OCI-LY1 (cell line): ENCODE data around the gene DXO.

ENCODE experiments used
- H2AFZ ChIP-seq: fragments of 200-600 bp; sonication (generic), shearing (Covaris generic); 2 replicates; pipeline ENCODE4 v1.6.0; 2014; ENCODE audit warnings: antibody characterized with exemption, mild to moderate bottlenecking, low read length
- H3F3A ChIP-seq: fragments of 200-600 bp; sonication (generic), shearing (Covaris generic); 2 replicates; pipeline ENCODE4 v1.6.0; 2014; ENCODE audit warnings: mild to moderate bottlenecking, antibody characterized with exemption, low read length, moderate library complexity; ENCODE audit not compliant: insufficient read depth
- H3K27ac ChIP-seq: fragments of 200-600 bp; sonication (generic); 2 replicates; pipeline ENCODE4 v1.5.1; 2014; ENCODE audit warnings: low read length, mixed run types, mild to moderate bottlenecking, low read depth; ENCODE audit not compliant: poor library complexity, severe bottlenecking
- H3K27me3 ChIP-seq: fragments of 200-600 bp; sonication (generic); 2 replicates; pipeline ENCODE4 v1.6.0; 2014; ENCODE audit warnings: antibody characterized with exemption, mild to moderate bottlenecking, low read length, moderate library complexity; ENCODE audit not compliant: insufficient read depth
- H3K36me3 ChIP-seq: fragments of 200-600 bp; sonication (generic); 2 replicates; pipeline ENCODE4 v1.6.1; 2014; ENCODE audit warnings: mild to moderate bottlenecking, antibody characterized with exemption, low read length, moderate library complexity, mixed read lengths; ENCODE audit not compliant: insufficient read depth
- H3K4me1 ChIP-seq: fragments of 200-600 bp; sonication (generic); 2 replicates; pipeline ENCODE4 v1.5.1; 2014; ENCODE audit warnings: mild to moderate bottlenecking, low read length, moderate library complexity; ENCODE audit not compliant: insufficient read depth, severe bottlenecking
- H3K4me2 ChIP-seq: fragments of 200-600 bp; sonication (generic), shearing (Covaris generic); 2 replicates; pipeline ENCODE4 v1.6.1; 2014; ENCODE audit warnings: low read length
- H3K4me3 ChIP-seq: fragments of 200-600 bp; sonication (generic); 2 replicates; pipeline ENCODE4 v1.5.1; 2014; ENCODE audit warnings: low read length, low read depth, mild to moderate bottlenecking, mixed read lengths; ENCODE audit not compliant: poor library complexity, severe bottlenecking
- H3K79me2 ChIP-seq: fragments of 200-600 bp; shearing (Covaris generic); 2 replicates; pipeline ENCODE4 v1.6.1; 2016; ENCODE audit warnings: mixed run types, low read length, mixed read lengths; ENCODE audit not compliant: insufficient read depth
- H3K9ac ChIP-seq: fragments of 200-600 bp; sonication (generic), shearing (Covaris generic); 2 replicates; pipeline ENCODE4 v1.6.1; 2014; ENCODE audit warnings: mild to moderate bottlenecking, low read length, mixed read lengths
- H3K9me2 ChIP-seq: fragments of 200-600 bp; sonication (generic), shearing (Covaris generic); 2 replicates; pipeline ENCODE4 v1.6.1; 2014; ENCODE audit warnings: low read depth, mild to moderate bottlenecking, low read length, mixed read lengths
- H3K9me3 ChIP-seq: fragments of 200-600 bp; shearing (Covaris generic); 2 replicates; pipeline ENCODE4 v1.6.1; 2014; ENCODE audit warnings: low read length, mixed read lengths
- H4K20me1 ChIP-seq: fragments of 200-600 bp; sonication (generic), shearing (Covaris generic); 2 replicates; pipeline ENCODE4 v1.6.0; 2016; ENCODE audit warnings: mild to moderate bottlenecking, low read length; ENCODE audit not compliant: insufficient read depth
- CTCF ChIP-seq: fragments of 200-600 bp; sonication (generic), shearing (Covaris generic); IDR thresholded peaks from 2 replicates; pipeline ENCODE4 v1.5.1; 2017; ENCODE audit warnings: mild to moderate bottlenecking, antibody characterized with exemption, low read length, moderate library complexity, mixed read lengths
- EZH2 ChIP-seq: fragments of 200-600 bp; sonication (generic), shearing (Covaris generic); IDR thresholded peaks from 2 replicates; pipeline ENCODE4 v1.8.0; 2017; ENCODE audit warnings: borderline replicate concordance, mixed run types, mild to moderate bottlenecking, antibody characterized with exemption, low read length, moderate library complexity, mixed read lengths

Gene DXO

GRCh38 chr6:31956796-31957195 lies 15.1 kb downstream of the DXO start:
- H3K79me2 ChIP-seq, result peaks cover 8% of the 10 kb centered on the region; the same call in 1 of the 2 replicates
- H3K9me2 ChIP-seq, result no peaks in the 10 kb centered on the region
- no peaks in the 10 kb centered on the region for H4K20me1 ChIP-seq
- no peak overlapping the region for H3K27ac ChIP-seq
- H3K4me2 ChIP-seq, result no peak overlapping the region
- H3K27me3 ChIP-seq, result no peaks in the 10 kb centered on the region
- no peak overlapping the region for H2AFZ ChIP-seq
- H3K36me3 ChIP-seq, result peaks cover 61% of the 10 kb centered on the region
- peaks cover 24% of the 10 kb centered on the region for H3K4me1 ChIP-seq
- no peaks in the 10 kb centered on the region for H3K9me3 ChIP-seq
- TF ChIP-seq EZH2, result no peak
- no peak overlapping the region for H3K9ac ChIP-seq
- no peak overlapping the region for H3K4me3 ChIP-seq
- no peaks in the 10 kb centered on the region for H3F3A ChIP-seq

GRCh38 chr6:31954511-31954910 lies 17.4 kb downstream of the DXO start:
- H3K9me2 ChIP-seq, result no peaks in the 10 kb centered on the region
- no peak overlapping the region for H3K4me3 ChIP-seq
- H3K4me2 ChIP-seq, result no peak overlapping the region
- no peak overlapping the region for H3K9ac ChIP-seq
- H3K27me3 ChIP-seq, result no peaks in the 10 kb centered on the region
- H2AFZ ChIP-seq, result no peak overlapping the region
- no peaks in the 10 kb centered on the region for H3F3A ChIP-seq
- H3K27ac ChIP-seq, result no peak overlapping the region
- H4K20me1 ChIP-seq, result no peaks in the 10 kb centered on the region
- peaks cover 16% of the 10 kb centered on the region for H3K4me1 ChIP-seq
- H3K79me2 ChIP-seq, result peaks cover 5% of the 10 kb centered on the region; the same call in 1 of the 2 replicates
- H3K9me3 ChIP-seq, result no peaks in the 10 kb centered on the region
- peaks cover 50% of the 10 kb centered on the region for H3K36me3 ChIP-seq
- no peak for TF ChIP-seq CTCF
- TF ChIP-seq EZH2, result no peak

- no peak overlapping the region for H2AFZ ChIP-seq
- no peaks in the 10 kb centered on the region for H4K20me1 ChIP-seq
- H3K9me2 ChIP-seq, result no peaks in the 10 kb centered on the region
- no peak overlapping the region for H3K4me3 ChIP-seq
- no peaks in the 10 kb centered on the region for H3K79me2 ChIP-seq
- H3K4me2 ChIP-seq, result no peak overlapping the region
- H3K27me3 ChIP-seq, result no peaks in the 10 kb centered on the region
- H3F3A ChIP-seq, result no peaks in the 10 kb centered on the region
- no peak overlapping the region for H3K9ac ChIP-seq
- TF ChIP-seq CTCF (no peak), EZH2 (no peak)
- H3K27ac ChIP-seq, result no peak overlapping the region
- H3K9me3 ChIP-seq, result no peaks in the 10 kb centered on the region
- peaks cover 7% of the 10 kb centered on the region for H3K4me1 ChIP-seq
- peaks cover 50% of the 10 kb centered on the region for H3K36me3 ChIP-seq
Measured at GRCh38 chr6:31952890-31953289, 19.0 kb downstream of the DXO start.

- TF ChIP-seq EZH2, result no peak
- TF ChIP-seq CTCF, result peak; percentile 42
- H3K36me3 ChIP-seq, result peaks cover 48% of the 10 kb centered on the region
- H3K4me3 ChIP-seq, result no peak overlapping the region
- no peaks in the 10 kb centered on the region for H3K9me3 ChIP-seq
- no peak overlapping the region for H3K4me2 ChIP-seq
- no peaks in the 10 kb centered on the region for H3K79me2 ChIP-seq
- no peaks in the 10 kb centered on the region for H4K20me1 ChIP-seq
- H3K9me2 ChIP-seq, result no peaks in the 10 kb centered on the region
- H3K9ac ChIP-seq, result no peak overlapping the region
- H3F3A ChIP-seq, result no peaks in the 10 kb centered on the region
- peaks cover 1% of the 10 kb centered on the region for H3K4me1 ChIP-seq
- no peaks in the 10 kb centered on the region for H3K27me3 ChIP-seq
- H3K27ac ChIP-seq, result no peak overlapping the region
- H2AFZ ChIP-seq, result no peak overlapping the region
Measured at GRCh38 chr6:31952140-31952805, 19.7 kb downstream of the DXO start.
